GM19372 (cell line): ENCODE measurements around the gene NDUFAF8.

Experiments used
- ATAC-seq: cut with Tn5 transposase; IDR thresholded peaks from one replicate; pipeline ENCODE4 v1.9.1; 2021; ENCODE audit warnings: mild to moderate bottlenecking, low read depth, moderate library complexity; ENCODE audit not compliant: unreplicated experiment

Gene NDUFAF8

DNA sequence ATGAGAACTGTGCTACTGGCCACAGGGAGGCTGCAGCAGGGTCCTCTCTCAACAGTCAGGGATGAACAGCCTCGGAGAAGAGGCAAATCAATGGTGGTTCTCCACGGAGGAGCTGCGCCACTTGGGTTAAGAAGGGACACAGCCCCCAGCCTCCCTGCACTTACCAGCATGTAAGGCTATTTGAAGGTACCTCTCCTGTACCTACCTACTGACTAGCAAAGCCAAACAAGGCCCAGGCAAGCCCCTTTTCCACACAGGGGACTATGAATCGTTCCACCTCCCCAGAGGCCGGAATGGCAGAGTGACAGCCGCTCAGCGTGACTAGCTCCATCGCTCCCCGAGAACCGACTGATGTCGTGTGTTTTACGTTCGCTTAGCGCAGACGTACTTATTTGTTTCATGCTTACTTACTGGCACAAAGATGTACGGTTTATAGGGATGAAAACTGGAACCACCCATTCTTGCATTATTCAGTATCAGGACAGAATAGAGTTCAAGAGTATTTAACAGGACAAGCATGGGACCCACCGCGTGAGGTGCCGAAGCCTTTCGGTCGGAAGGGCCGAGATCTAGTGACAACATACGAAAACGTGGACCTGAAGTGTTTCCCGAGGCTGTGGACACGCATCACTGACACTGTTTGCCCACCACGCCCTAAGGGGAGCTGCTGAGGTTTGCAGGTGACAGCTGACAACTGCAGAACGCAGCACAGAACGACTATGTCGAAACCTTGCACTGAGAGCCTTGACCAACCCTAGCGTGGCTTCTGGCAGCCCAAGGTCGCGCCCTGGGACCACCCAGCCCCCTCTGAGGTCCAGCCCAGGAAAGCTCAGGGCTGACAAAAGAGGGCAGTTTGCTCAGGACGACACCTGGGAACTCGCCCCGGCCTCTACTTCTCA is 1.3 kb upstream of the NDUFAF8 start:
- ATAC-seq, result no peak

DNA sequence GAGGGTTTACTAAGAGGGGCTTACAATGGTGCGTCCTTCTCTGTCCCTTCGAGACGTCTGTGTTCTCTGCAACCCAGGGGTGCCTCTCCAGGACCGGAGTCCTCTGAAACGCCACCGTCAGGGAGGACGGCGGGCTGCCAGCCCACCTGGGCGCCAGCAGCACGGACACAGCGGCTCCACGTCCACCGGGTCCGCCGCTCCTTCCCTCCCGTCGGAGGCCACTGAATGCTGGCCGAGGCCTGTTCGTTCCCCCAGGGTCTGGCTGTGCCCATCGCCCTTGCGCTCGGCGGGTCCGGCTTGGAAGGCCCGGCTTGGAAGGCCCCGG is 666 bp upstream of the NDUFAF8 start:
- no peak for ATAC-seq

DNA sequence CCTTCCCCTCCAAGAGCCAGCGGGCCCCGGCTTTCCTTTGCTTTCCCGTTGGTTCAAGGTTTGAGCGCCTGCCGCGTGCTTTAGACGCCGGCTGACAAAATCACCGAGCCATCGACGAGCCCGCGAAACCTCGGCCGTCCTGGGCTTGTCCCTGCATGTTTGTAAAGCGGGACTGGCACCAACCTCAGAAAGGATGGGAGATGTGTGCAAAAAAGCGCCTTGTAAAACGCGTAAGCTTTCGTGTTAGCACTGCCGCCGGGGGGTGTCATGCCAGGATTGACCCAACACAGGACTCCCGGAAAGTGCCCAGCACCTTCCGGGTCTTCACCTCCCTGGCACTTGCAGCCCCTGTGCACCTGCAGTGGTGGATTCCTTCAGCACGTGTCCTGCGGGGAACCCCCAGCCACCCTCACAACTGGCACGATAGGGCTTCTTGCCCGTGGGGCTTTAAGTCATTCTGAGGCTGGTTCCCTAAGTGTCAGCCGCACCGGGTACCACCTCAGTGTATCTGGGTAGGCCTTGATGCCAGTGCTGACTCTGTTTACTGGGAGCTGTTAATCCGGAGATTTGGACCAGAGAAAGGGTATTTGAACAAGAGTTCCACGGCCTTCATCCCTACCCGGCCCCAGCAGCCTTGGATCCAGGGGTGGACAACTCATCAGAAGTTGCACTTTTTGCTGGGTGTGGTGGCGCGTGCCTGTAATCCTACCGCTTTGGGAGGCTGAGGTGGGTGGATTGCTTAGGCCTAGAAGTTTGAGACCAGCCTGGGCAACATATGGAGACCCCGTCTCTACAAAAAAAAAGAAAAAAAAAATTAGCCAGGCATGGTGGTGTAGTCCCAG is 817 bp downstream of the NDUFAF8 start:
- no peak for ATAC-seq

DNA sequence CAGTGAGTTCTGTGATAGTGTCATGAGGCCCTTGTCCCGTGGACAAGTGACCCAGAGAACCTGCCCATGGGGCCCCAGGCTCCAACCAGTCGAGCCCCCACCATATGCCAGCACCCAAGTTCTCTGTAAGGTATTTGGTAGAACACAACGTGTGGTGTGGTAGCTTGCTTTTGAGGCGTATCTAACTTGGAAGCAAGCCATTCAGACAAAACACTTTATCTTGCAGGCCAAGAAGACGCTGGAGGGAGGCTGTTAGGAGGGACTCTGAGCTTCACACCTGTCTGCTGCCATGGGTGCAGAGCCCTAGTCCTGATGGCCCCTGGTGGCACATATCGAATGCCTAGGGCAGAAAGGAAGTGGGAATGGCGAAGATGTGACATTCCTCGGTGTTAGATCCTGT is 1.6 kb downstream of the NDUFAF8 start:
- no peak for ATAC-seq

DNA sequence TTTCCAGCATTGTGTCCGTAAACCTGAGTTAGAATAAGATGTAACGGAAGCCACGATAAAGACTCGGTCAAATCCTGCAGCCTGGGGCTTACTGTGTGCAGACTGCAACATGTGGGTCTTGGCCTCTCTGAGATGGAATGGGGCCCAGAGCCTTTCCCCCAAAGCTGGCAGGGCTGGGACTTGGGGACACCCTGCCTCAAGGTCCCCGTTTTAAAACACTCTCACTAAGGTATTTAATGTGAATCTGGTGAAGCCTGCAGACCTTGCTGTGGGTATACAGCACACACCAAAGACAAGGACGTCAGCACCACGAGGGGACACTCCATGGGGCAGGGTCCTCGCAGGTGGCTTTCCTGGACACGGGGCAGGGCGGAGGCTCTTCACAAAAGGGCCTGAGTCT is 2.1 kb downstream of the NDUFAF8 start:
- ATAC-seq, result no peak

DNA sequence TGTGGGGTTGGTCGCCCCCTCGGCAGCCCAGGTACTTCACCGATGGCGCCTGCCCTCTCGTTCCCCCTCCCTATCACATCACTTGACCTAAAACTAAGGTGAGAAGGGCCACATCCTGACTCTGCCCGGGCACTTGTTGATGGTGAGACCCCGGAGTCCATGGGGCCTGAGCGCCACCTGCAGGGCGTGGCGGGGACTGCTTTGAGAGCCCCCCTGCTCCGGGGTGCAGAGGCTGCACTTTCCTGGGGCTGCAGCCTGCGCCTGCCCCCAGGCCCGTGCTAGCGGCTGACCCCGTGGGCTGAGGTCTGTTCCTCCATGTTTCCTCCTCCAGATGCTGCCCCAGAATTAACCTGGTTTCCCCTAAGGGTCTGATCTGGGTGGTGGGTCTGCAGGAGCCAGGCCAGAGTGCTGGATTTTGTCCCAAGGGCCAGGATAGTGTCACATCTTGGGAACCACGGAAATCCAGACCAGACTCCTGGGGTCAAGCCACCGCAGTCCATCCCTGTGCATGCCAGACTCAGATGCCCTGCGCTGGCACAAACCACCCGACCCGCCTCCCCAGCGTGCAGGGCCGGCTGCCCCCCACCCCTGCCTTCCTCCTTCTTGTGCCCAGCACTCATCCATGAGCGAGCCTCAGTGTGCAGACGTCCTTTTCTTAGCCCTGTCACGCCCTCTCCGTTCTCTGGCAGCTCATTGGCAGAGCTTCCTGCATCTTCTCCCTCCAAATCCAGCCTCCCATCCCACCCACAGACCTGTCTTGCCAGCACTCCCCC is 2.7 kb downstream of the NDUFAF8 start:
- no peak for ATAC-seq

DNA sequence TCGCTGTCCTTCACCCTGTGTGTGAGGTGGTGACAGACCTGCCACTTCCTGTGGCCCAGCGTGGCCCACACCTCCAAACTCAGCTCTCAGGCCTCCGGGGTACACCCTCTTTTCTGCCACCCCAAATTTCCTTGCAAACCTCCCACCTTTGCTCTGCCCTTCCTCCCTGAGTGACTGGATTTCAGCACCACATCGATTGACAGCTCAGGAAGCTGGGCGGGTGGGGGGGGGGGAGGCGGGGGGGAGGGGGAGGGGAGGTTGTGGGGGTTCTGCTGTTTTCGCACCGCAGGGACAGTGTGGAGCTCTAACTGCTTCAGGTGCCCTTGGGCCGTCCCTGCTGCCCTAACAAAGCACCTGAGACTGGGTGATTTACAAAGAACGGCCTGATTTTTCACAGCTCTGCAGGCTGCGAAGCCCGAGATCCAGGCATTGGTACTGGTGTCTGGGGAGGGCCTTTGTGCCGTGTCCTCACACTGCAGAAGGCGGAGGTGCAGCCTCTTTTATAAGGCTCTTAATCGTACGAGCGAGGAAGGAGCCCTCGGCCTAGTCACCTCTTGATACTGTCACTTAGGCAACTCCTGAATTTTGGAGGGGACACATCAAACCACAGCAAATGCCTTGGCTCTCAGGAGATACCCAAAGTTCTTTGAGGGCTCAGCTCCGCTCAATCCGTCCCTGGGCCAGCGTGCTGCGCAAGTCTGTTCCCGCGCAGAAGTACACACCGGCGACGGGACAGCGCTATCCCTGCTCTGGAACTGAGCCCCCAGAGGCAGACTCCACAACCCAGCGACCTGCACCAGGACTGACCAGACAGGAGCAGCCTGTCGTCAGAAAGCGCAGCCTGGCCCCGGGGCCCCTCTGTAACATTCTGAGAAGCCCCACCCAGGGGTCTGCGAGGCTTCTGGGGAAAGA is 3.6 kb downstream of the NDUFAF8 start:
- no peak for ATAC-seq

DNA sequence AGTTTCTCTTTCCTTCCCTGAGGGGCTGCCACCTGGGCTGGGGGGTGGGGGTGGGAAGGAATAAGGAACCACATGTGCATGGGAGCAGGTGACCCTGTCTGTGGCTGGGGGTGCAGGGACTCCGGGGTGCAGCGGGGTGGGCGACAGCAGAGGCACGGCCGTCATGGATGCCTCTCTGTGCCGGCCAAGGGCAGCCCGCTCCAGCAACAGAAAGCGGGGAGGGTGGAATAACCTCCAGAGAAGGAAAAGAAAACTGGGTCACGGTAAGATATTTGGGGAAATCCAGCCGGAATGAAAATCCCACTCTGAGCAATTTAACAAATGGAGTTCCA is 4.2 kb downstream of the NDUFAF8 start:
- no peak for ATAC-seq

DNA sequence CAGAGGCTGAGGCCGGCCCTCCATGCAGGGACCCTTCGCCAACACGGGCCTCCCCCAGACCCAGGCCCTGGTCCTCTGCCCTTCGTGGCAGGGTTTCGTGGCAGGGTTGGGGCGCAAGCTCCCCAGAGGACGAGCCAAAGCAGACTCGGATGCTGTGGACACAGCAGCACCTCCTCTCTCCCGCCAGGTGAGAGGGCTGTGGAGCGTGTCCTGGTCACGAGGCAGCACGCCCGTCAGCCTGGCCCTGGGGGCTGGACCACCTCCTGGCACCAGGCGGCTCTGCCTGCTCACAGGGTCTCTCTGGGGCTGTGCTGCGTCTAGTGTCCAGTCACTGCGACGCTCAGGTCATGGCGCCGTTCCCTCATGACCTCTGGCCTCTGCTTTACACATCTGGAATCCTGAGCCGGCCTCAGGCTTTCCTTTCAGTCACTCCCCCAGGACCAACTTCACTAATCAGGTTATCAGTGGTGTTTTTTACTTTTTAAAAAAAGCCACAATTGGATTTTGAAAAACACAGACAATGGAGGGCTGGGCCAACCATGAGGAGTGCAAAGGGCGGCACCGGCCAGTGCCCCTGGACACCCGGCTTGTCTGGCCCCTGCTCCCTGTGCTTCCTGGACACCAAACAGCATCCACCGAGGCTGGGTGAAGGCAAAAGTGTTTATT is 5.4 kb downstream of the NDUFAF8 start:
- no peak for ATAC-seq

DNA sequence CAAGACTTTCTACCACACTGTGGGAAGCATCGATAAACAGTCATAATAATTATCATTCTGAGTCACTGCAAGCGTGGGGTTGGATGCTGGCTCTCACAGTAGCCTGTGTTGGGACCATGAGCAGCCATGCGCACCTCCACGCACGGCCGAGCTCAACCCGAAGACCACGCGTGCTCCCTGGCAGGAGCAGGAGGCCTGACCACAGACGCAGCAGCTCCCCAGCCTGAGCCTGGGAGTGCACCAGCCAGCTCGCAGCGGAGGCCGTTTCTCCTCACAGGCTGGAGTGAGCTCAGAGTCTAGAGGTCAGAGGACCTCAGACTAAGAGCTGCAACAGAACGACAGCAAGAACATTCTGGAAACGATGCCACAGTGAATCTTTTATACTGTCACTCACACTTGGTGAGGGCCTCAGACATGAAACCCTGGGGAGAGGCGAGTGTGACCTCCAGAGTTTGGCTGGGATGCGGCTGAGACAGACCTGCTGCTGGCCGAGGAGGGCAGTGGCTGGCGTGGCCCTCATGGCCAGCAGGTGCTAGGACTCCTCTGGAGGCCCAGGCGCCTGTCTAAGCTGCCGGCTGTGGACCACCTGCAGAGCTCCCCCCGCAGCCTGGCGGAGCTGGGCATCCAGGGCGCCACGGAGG is 6.0 kb downstream of the NDUFAF8 start:
- no peak for ATAC-seq

DNA sequence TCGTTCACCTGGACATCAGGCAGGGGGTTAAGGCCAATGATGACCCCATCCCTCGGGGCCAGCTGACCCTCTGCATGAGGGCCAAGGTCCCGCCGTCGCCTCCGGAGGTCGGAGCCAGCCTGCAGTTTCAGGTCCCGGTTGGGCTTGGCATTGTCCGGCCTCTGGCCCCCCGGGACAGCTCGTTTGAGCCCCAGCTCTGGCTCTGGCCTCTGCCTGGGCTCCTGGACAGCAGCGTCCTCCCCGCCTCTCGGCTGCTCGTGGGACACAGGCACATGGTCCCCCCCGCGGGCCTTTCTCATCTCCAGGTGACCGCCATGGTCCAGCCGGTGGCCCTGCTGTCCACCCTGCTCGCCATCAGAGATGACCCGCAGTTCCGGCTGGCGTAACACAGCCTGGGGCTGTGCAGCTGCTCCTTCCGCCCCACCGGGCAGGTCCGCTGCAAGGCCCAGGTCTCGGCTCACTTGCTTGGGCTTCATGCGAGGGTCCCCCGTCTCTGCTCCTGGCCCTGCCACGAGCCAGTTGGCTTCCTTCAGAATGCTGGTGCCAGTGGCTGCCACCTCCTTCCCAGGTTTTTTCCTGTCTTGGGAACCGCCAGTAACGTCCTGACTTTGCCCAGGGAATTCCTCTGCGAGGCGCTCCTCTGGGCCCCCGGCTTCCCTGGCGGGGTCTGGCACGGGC is 6.7 kb downstream of the NDUFAF8 start:
- no peak for ATAC-seq

DNA sequence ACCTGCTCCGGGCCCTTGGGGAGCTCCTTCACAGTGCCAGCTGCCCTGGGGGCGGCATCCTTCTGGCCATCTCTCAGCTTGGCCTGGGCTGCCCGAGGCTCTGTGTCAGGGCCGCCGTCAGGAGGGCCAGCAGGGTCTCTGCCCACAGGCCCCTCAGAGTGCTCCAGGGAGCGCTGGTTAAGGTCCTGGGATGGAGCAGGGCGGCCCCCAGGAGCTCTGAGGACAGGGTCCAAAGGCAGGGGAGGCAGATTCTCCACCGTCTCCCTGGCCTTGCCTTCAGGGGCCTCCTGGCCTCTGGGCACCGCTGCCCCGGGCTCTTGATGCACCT is 7.2 kb downstream of the NDUFAF8 start:
- no peak for ATAC-seq

DNA sequence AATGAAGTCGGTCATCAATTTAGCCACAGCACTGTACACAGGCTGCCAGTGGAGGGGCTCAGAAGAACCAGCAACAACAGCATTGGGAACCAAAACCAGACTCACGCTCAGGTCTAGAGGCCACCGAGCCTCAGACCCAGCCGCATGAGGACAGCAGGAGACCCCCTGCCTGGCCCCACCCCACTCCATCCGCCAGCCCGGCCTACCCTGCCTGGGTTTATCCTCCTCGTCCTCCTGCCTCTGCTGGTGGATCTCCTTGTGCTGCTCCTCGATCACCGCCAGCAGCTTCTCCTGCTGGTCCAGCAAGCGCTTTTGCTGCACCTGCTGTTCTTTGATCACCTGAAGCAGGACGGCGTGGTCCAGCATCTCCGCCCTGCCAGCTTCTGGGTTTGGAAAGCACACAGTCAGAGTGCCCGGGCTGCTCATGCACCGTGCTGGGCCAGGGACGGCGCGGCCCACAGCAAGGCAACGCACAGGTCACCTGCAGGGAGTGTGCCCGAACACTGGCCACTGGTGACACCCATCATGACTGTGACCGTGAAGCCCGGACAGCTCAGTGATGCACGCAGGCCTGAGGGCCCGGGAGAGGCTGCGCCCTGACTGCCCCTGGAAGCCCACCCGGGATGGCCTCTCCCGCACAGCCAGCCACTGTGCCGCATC is 7.7 kb downstream of the NDUFAF8 start:
- ATAC-seq, result no peak

DNA sequence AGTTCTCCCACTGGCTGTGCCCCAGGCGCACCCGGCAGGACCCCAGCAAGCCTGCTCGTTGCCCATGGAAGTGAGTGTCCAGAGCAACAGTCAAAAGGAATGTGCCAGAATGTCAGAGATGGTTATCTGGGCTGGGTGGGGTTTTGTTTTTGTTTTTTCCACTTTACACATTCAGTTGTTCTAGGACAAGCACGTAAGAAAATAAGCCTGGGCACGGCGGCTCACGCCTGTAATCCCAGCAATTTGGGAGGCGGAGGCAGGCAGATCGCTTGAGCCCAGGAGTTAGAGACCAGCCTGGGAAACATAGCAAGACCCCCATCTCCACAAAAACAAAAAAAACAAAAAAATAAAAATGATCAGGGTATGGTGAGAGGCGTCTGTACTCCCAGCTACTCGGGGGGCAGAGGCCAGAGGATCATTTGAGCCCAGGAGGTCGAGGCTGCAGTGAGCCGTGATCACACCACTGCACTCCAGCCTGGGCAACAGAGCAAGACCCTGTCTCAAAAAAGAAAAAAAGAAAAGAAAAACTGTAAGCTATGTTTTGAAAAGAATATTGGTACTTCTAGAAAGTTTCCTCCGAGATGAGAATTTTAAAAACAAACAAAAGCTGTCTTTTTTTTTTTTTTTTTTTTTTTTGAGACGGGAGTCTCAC is 8.3 kb downstream of the NDUFAF8 start:
- no peak for ATAC-seq

DNA sequence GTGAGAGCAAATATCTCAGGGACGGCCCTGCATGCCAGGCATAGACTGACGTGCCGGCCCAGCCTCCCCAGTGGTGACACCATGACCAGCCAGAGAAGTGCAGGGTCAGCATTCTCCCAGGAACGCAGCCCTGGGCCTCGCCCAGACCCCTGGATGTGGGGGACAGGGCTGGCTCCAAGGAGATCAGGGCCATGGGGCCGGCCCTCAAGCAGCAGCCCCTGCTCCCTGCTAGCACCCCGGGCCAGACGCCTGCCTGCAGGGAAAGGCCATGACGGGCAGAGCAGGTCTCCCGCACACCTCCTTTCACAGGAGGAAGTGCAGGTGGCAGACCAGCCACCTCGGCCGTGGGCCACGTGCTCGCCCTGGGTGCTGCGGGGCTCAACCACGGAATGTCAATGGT is 9.5 kb downstream of the NDUFAF8 start:
- no peak for ATAC-seq

DNA sequence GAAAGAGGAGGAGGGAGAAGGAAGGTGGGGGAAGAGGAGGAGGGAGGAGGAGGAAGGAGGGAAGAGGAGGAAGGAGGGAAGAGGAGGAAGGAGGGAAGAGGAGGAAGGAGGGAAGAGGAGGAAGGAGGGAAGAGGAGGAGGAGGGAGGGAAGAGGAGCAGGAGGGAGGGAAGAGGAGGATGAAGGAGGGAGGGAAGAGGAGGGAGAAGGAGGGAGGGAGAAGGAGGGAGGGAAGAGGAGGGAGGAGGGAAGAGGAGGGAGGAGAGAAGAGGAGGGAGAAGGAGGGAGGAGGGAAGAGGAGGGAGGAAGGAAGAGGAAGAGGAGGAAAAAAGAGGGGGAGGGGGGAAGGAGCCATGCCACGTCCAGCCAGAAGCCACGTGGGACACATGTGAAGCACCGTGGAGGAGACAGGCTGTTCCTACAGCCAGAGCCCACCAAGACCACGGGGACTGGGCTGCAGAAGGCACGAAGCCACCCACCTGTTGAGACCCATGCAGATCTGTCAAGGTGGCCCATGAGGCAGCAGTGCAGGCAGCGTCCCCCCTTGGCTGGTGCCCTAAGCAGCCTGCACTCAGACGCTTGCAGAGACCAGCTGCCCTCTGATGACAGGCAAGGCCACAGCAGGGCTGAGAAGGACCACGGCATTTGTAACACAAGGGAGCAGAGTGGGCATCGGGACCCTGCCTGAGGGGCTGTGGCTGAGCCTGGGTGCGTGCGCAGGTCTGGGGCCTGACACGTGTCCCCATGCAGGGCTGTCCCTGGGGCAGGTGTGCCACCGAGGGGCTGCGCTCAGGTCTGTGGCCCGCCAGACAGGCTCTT is 10.3 kb downstream of the NDUFAF8 start:
- ATAC-seq, result no peak
